ENCODE data around the gene ARAP3.
"Not testable (repeated sequence)": the region's sequence is repeated elsewhere in the genome, so short reads cannot be mapped to it uniquely, and the experiment has no call there.

ARAP3 gene

DNA sequence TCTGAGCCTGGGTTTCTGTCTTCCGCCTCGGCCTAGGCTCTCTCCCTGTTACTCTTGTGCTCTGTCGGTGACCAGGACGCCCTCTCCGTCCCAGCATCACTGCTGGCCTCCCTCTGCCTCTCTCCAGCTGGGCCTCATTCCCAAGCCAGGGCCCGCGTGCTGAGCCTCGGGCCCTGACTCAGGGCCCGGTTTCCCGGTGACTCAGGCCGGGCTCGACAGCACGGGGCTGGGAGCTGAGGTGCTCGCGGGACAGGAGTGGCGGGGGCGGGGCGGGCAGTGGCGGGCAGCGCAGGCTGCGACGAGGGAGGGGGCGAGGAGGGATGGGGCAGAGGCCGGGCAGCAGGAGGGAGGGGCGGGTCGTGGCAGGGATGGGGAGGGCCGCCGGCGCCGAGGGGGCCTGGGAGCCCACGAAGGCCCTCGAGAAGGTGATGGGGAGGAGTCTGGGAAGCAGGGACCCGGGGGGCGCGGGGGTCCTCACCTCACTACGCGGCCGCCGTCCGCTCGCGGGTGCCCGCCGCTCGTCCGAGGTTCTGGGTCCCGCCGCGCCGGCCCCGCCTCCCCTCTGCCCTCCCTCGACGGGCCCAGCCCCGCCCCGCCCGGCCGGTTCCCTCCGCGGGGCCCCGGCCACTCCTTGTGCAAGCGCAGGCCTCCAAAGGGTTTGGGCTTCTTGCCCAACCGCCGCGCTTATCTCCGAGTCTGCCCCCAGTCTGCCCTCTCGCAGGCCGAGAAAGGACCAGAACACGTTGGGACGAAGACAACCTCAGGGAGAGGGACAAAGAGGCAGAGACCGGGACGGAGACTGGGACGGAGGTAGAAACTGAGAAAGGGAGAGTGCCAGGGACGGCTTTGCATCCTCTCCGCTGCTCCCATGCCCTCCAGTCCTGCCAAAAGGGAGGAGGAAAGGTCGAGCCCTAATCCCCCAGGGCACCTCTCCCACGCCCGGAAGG lies at the start of gene ARAP3:
Gene ARAP3 (minus strand): TSS at position 536 of the 947 bp plus-strand sequence. CDS start 1,744 bp downstream, outside the sequence.
- no peak for DNase-seq

- DNase-seq, result no peak
These were observed 47.5 kb upstream of the ARAP3 start for GRCh38 chr5:141729387-141730006.

DNA sequence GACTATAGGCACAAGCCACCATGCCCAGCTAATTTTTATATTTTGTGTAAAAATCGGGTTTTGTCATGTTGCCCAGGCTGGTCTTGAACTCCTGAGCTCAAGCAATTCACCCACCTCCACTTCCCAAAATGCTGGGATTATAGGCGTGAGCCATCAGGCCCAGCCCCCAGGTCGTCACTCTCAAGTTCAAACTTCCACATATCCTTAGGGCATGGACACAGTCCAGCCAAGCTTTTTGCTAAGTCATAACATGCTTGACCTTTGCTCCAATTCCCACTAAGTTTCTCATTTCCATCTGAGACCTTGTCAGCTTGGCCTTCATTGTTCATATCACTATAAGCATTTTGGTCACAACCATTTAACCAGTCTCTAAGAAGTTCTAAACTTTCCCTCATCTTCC lies 43.9 kb upstream of the ARAP3 start:
- no peak for DNase-seq

DNA sequence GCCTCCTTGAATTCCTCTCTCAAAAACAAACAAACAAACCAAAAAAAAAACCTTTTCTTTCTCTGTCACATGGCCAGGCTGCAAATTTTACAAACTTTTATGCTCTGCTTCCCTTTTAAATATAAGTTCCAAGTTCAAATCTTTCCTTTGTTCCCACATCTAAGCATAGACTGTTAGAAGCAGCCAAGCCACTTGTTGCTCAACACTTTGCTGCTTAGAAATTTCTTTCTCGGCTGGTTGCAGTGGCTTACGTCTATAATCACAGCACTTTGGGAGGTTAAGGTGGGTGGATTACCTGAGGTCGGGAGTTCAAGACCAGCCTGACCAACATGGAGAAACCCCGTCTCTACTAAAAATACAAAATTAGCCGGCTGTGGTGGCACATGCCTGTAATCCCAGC lies 43.1 kb upstream of the ARAP3 start:
- not testable (repeated sequence) for DNase-seq

GRCh38 chr5:141722266-141722665 lies 40.2 kb upstream of the ARAP3 start:
- DNase-seq, result no peak

DNA sequence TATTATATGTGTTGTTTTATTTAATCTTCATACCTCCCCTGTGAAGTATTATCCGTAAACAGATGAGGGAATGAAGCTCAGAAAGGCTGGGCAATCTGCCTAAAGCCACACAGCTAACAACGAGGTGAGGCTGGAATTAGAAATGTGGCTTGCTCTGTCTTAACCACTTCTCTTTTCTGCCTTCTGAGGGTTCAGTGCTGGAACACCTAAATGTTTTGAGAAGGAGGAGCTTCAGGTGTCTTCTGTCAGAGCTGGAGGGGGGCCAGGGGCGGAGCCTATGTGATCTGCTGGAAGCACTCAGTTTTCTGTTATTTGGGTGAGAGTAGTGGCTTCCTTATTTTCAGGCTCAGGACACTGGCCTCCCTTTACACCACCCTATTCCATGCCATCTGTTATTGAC lies 35.0 kb upstream of the ARAP3 start:
- DNase-seq, result no peak

- DNase-seq, result no peak
These were observed 34.4 kb upstream of the ARAP3 start for GRCh38 chr5:141716468-141716867.

DNA sequence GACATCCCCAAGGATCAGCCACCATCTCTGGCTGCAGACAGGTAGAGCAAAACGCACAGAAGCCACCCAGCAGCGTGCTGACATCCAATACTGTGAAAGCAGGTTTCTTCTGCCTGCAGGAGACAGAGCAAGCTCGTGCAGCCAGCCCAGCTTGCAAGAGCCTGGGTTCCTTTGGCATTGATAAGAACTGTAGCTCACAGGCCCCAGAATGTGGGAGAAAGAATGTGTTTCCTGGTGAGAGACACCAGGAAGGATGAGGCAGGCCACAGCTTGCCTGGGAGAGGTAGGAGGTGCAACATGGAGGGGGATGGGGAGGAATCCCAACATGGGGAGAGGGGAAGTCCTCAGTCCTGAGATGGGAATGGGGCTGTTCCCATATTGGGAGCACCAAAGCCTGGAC lies 34.0 kb upstream of the ARAP3 start:
- DNase-seq, result no peak

GRCh38 chr5:141715346-141715905 lies 33.4 kb upstream of the ARAP3 start:
- DNase-seq, result no peak

GRCh38 chr5:141714542-141715310 lies 32.7 kb upstream of the ARAP3 start:
- DNase-seq, result no peak

GRCh38 chr5:141713616-141714309 lies 31.7 kb upstream of the ARAP3 start:
- no peak for DNase-seq

DNA sequence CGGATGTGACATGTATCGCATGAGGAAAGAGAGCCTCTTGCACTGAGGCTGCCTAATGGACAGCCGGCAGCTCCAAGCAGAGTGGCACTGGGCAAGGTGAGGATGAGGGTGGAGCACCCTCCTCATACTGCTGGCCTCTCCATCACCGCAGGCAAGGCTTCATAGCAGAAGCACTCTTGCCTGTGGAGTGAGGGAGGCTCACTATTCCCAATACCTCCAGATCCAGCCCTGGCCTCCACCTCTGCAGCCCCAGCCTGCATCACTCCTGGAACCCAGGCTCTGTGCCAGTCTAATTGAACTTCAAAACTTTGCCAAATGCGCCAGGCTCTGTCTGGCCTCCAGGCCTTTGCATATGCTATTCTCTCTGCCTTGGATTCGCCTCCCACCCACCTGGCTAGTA lies 29.7 kb upstream of the ARAP3 start:
- DNase-seq, result no peak

GRCh38 chr5:141709699-141710267 lies 27.8 kb upstream of the ARAP3 start:
- DNase-seq, result no peak

GRCh38 chr5:141708016-141708415 lies 26.0 kb upstream of the ARAP3 start:
- no peak for DNase-seq

- no peak for DNase-seq
These were observed 25.5 kb upstream of the ARAP3 start for GRCh38 chr5:141707510-141707909.

DNA sequence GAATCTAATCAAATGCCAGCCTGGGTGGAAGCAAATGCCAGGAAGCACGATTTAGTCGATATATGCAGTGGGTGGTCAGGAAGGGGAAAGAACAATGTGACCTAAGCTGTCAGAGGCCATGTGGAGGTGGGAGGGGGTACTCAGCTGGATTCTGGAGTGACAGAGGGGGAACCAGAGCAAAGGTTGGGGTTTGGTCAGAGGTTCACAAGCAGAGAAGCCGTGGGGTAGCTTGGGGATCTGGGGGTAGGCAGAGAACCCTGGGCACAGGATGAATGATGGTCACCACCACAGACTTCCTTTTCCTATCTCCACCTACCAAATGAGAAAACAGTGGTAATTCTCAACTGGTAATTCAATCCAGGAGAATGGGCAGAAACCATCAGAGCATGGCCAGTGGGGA lies 24.1 kb upstream of the ARAP3 start:
- no peak for DNase-seq

- no peak for DNase-seq
These were observed 23.4 kb upstream of the ARAP3 start for GRCh38 chr5:141705469-141705868.

GRCh38 chr5:141704782-141705297 lies 22.8 kb upstream of the ARAP3 start:
- DNase-seq, result no peak

- no peak for DNase-seq
These were observed 21.1 kb upstream of the ARAP3 start for GRCh38 chr5:141703133-141703561.

GRCh38 chr5:141701360-141702119 lies 19.5 kb upstream of the ARAP3 start:
- no peak for DNase-seq

- DNase-seq, result no peak
These were observed 15.6 kb upstream of the ARAP3 start for GRCh38 chr5:141697586-141697985.
